Measurements from ENCODE around the gene TADA1.

- TF ChIP-seq CTCF (conservative IDR thresholded peaks at IDR 0.05 in 1 of 2, IDR thresholded peaks at IDR 0.05 in 1 of 2; ENCODE audit: low read depth in 1 of 2, low read length in 2 of 2) (no peak), EZH2 (IDR thresholded peaks at IDR 0.05; ENCODE audit: low read length, missing control alignments) (no peak)
Measured at GRCh38 chr1:166906647-166907046, 30.6 kb upstream of the TADA1 start.

Data from fibroblast of lung (primary cell).